RWPE1 (cell line): Measurements from ENCODE around the gene NUAK2.

Source experiments
- CTCF ChIA-PET: fragments of 350-600 bp; sonication (Branson Sonifier 250); formaldehyde crosslinking; extraction: SDS; loops from one replicate; lab custom pipeline; 2021; lab: Yijun Ruan, JAX
- POLR2A ChIA-PET: fragments of 400-600 bp; formaldehyde crosslinking; extraction: SDS; loops from one replicate; lab custom pipeline; 2020; ENCODE audit warnings: antibody characterized with exemption; ENCODE audit not compliant: low non-redundant PET; lab: Yijun Ruan, JAX
- DNase-seq: peaks from one replicate; pipeline ENCODE4 v3.0.0; 2012; ENCODE audit warnings: low spot score
- H3K27ac ChIP-seq: fragments of 450-650 bp; 2 replicates; pipeline ENCODE4 v1.5.1; 2017
- CTCF ChIP-seq: fragments of 450-650 bp; conservative IDR thresholded peaks from 2 replicates; pipeline ENCODE4 v1.5.1; 2017; ENCODE audit warnings: low read depth, mild to moderate bottlenecking

NUAK2 gene

GRCh38 chr1:205348554-205349487, 27.3 kb upstream of the NUAK2 start:
- H3K27ac ChIP-seq: no peak overlapping the region
- no peak for DNase-seq
- ChIA-PET CTCF (interaction anchor here (0.6 to 4.6 kb wide), 7 partner anchors 13 to 243 kb away, joined by 3 to 40 read pairs (median 4); no protein-coding TSS in a partner anchor), POLR2A (no interaction called here)
- TF ChIP-seq CTCF: no peak

- ChIA-PET POLR2A (interaction anchor here (0.7 kb wide), 1 partner anchor 28 kb away, joined by 3 read pairs; no protein-coding TSS in a partner anchor), CTCF (interaction anchor here (1.7 to 4.6 kb wide), 3 partner anchors 11 to 139 kb away, joined by 6 to 40 read pairs (median 27); no protein-coding TSS in a partner anchor)
- no peak for TF ChIP-seq CTCF
- peak; percentile 30 for DNase-seq
- no peak overlapping the region for H3K27ac ChIP-seq
These were observed 25.5 kb upstream of the NUAK2 start for GRCh38 chr1:205346956-205347574.

GRCh38 chr1:205345761-205346160, 24.2 kb upstream of the NUAK2 start:
- no peak overlapping the region for H3K27ac ChIP-seq
- CTCF ChIA-PET: interaction anchor here (0.6 to 1.7 kb wide), 2 partner anchors 10 to 659 kb away, joined by 3 to 6 read pairs; no protein-coding TSS in a partner anchor
- no peak for DNase-seq
- TF ChIP-seq CTCF: no peak
- POLR2A ChIA-PET: no interaction called here

GRCh38 chr1:205344066-205344928, 22.8 kb upstream of the NUAK2 start:
- no peak overlapping the region for H3K27ac ChIP-seq
- POLR2A ChIA-PET: interaction anchor here (0.6 kb wide), 1 partner anchor 360 kb away, joined by 5 read pairs; no protein-coding TSS in a partner anchor
- TF ChIP-seq CTCF: no peak
- DNase-seq: no peak
- CTCF ChIA-PET: interaction anchor here (0.5 to 1.6 kb wide), 6 partner anchors 8 to 779 kb away, joined by 3 to 6 read pairs (median 3); no protein-coding TSS in a partner anchor

- ChIA-PET CTCF (interaction anchor here (0.6 to 1.6 kb wide), 4 partner anchors 8 to 778 kb away, joined by 3 to 4 read pairs (median 3); no protein-coding TSS in a partner anchor), POLR2A (no interaction called here)
- no peak for DNase-seq
- TF ChIP-seq CTCF: no peak
- no peak overlapping the region for H3K27ac ChIP-seq
These were observed 22.0 kb upstream of the NUAK2 start for GRCh38 chr1:205343431-205344065.
